K562 (cell line): ENCODE results near the gene RPS6KA4. TPM values are rescaled to one million over a fixed set of nuclear protein-coding genes. Genes with fewer than 3 reads are reported as not detected.

ENCODE experiments used
- AFF4 ChIP-seq: sonication (generic); formaldehyde crosslinking; IDR thresholded peaks from 2 replicates; pipeline ENCODE4 v1.8.0; 2023; ENCODE audit warnings: mild to moderate bottlenecking, missing genetic modification reagents
- BCL6 ChIP-seq: fragments of 250-450 bp; sonication (Bioruptor Pico); IDR thresholded peaks from 2 replicates; pipeline ENCODE4 v1.4.0; 2020
- BCOR ChIP-seq: fragments of 450-650 bp; IDR thresholded peaks from 2 replicates; pipeline ENCODE4 v1.6.1; 2016
- CTBP1 ChIP-seq: fragments of 450-650 bp; IDR thresholded peaks from 2 replicates; pipeline ENCODE4 v1.6.1; 2016; ENCODE audit warnings: borderline replicate concordance
- DPF2 ChIP-seq: fragments of 450-650 bp; IDR thresholded peaks from 2 replicates; pipeline ENCODE4 v1.6.1; 2016
- LEF1 ChIP-seq: fragments of 450-650 bp; IDR thresholded peaks from 2 replicates; pipeline ENCODE4 v1.6.1; 2016; ENCODE audit warnings: mild to moderate bottlenecking
- NONO ChIP-seq, 2 experiments: fragments of 200-400 bp in 1 of 2; fragments of 450-650 bp in 1 of 2; formaldehyde crosslinking in 1 of 2; IDR thresholded peaks; 2 replicates each; pipeline ENCODE4 v1.6.1; 2017; ENCODE audit warnings: low read depth in 2 of 2, mild to moderate bottlenecking in 2 of 2, moderate library complexity in 2 of 2, low read length in 1 of 2
- SMC3 ChIP-seq: conservative IDR thresholded peaks from 2 replicates; pipeline ENCODE4 v1.6.1; 2011; ENCODE audit warnings: low read depth, low read length, improper control_type of control experiment; ENCODE audit not compliant: insufficient read depth
- THAP7 ChIP-seq: fragments of 250-450 bp; sonication (Bioruptor Pico); IDR thresholded peaks from 2 replicates; pipeline ENCODE4 v1.5.0; 2021
- XRCC5 ChIP-seq: fragments of 200-400 bp; formaldehyde crosslinking; IDR thresholded peaks from 2 replicates; pipeline ENCODE4 v1.6.1; 2017; ENCODE audit warnings: low read depth, mild to moderate bottlenecking, low read length
- ZBTB2 ChIP-seq: fragments of 450-650 bp; IDR thresholded peaks from 2 replicates; pipeline ENCODE4 v1.6.1; 2016; ENCODE audit warnings: antibody characterized with exemption
- ZBTB26 ChIP-seq: fragments of 450-650 bp; formaldehyde crosslinking; IDR thresholded peaks from 2 replicates; pipeline ENCODE4 v1.4.0; 2022; ENCODE audit warnings: missing genetic modification characterization
- ZBTB7A ChIP-seq: IDR thresholded peaks from 2 replicates; pipeline ENCODE4 v1.6.1; 2011; ENCODE audit warnings: low read depth, mild to moderate bottlenecking, low read length, moderate library complexity, borderline replicate concordance; ENCODE audit not compliant: control insufficient read depth
- ZKSCAN1 ChIP-seq: fragments of 150-350 bp; IDR thresholded peaks from 2 replicates; pipeline ENCODE4 v1.6.1; 2016; ENCODE audit warnings: low read depth, low read length
- ZNF512 ChIP-seq: IDR thresholded peaks from 2 replicates; pipeline ENCODE4 v1.6.1; 2016; ENCODE audit warnings: missing genetic modification characterization, missing compliant biosample characterization
- ZNF740 ChIP-seq, 3 experiments: fragments of 200-800 bp in 1 of 3; sonication (Bioruptor generic) in 1 of 3; sonication (generic) in 1 of 3; formaldehyde crosslinking in 1 of 3; IDR thresholded peaks; 2 replicates each; pipeline versions ENCODE4 v1.6.1 to v1.8.0; 2016 to 2022; ENCODE audit warnings: mild to moderate bottlenecking in 2 of 3, missing compliant biosample characterization in 2 of 3, missing genetic modification characterization in 2 of 3, missing genetic modification reagents in 1 of 3
- polyA plus RNA-seq, 8 experiments: library from polyadenylated mRNA; depleted of rRNA in 4 of 8; stranded (reverse) in 5 of 8; unstranded in 3 of 8; fragments of >200 nt; fragmentation: Nextera tagmentation in 2 of 8; fragmentation: Illumina TruSeq in 1 of 8; extraction: Ambion mirVana in 2 of 8; extraction: Trizol in 1 of 8; gene quantifications; 2 replicates each; pipeline versions ENCODE4 v1.2.1 to v1.2.3, GENCODE V29; 2011 to 2014; ENCODE audit warnings: inconsistent platforms in 1 of 8, missing spikeins in 1 of 8
- total RNA-seq, 7 experiments: library from RNA; depleted of rRNA in 6 of 7; stranded (reverse); fragments of >200 nt in 6 of 7; fragmentation: Illumina TruSeq in 2 of 7; extraction: Trizol in 2 of 7; gene quantifications; 2 replicates each; pipeline versions ENCODE4 v1.2.1 to v1.2.3, GENCODE V29; 2011 to 2021; ENCODE audit warnings: low replicate concordance in 1 of 7

Gene RPS6KA4
- total and polyA plus RNA-seq, 9 of the 15 experiments (the other 6 are each of a cell fraction or from before 2014, with no cell fraction given): 0.15 to 23.8 (median 9.8) TPM

GRCh38 chr11:64356498-64357411, 2.2 kb upstream of the RPS6KA4 start (continued):
- TF ChIP-seq ZBTB26 (0 out of 2 replicates have a peak, but pooled peaks have one; percentile 6), SMC3 (peak; percentile 59), CTBP1 (peak; percentile 60; the same call in 1 of the 2 replicates), ZNF740 (CRISPR knock-in tag; IDR thresholded peaks at IDR 0.05) (peak; percentile 71), ZNF740 (tag; IDR thresholded peaks at IDR 0.05) (no peak), DPF2 (0 out of 2 replicates have a peak, but pooled peaks have one; percentile 36), XRCC5 (peak; percentile 79), ZNF512 (tag) (no peak), ZBTB7A (peak; percentile 65), ZKSCAN1 (peak; percentile 98), BCOR (0 out of 2 replicates have a peak, but pooled peaks have one; percentile 12), NONO (IDR thresholded peaks at IDR 0.05; ENCODE audit: low read depth in 2 of 2, low read length in 1 of 2) (no peak), BCL6 (CRISPR knock-in tag) (no peak), THAP7 (CRISPR knock-in tag) (no peak), ZBTB2 (no peak), AFF4 (0 out of 2 replicates have a peak, but pooled peaks have one; percentile 29), LEF1 (no peak)
